Endothelial cell (in vitro differentiated cells): Measurements from ENCODE around the gene SDCCAG8. TPM values are rescaled to one million over a fixed set of nuclear protein-coding genes. Genes with fewer than 3 reads are reported as not detected.

Experiments used
- DNase-seq: peaks from one replicate; pipeline ENCODE4 v3.0.0; 2021; ENCODE audit warnings: low spot score
- H3K27ac Mint-ChIP-seq: one replicate; pipeline ENCODE4 v1.8.0; 2021; ENCODE audit warnings: mixed read lengths, inconsistent platforms; ENCODE audit not compliant: unreplicated experiment
- H3K27me3 Mint-ChIP-seq: one replicate; pipeline ENCODE4 v1.8.0; 2021; ENCODE audit warnings: mild to moderate bottlenecking, moderate library complexity, mixed read lengths, inconsistent platforms; ENCODE audit not compliant: unreplicated experiment
- H3K36me3 Mint-ChIP-seq: one replicate; pipeline ENCODE4 v1.8.0; 2021; ENCODE audit warnings: mild to moderate bottlenecking, low read depth, mixed read lengths, inconsistent platforms; ENCODE audit not compliant: unreplicated experiment
- H3K4me1 Mint-ChIP-seq: one replicate; pipeline ENCODE4 v1.8.0; 2021; ENCODE audit warnings: mild to moderate bottlenecking, mixed read lengths, inconsistent platforms; ENCODE audit not compliant: unreplicated experiment
- H3K4me3 Mint-ChIP-seq: one replicate; pipeline ENCODE4 v1.8.0; 2021; ENCODE audit warnings: mild to moderate bottlenecking, mixed read lengths, inconsistent platforms; ENCODE audit not compliant: unreplicated experiment
- H3K9me3 Mint-ChIP-seq: one replicate; pipeline ENCODE4 v1.8.0; 2021; ENCODE audit warnings: mixed read lengths, inconsistent platforms; ENCODE audit not compliant: unreplicated experiment
- CTCF ChIP-seq: fragments of 200-600 bp; sonication (generic); IDR thresholded peaks from one replicate; pipeline ENCODE4 v1.5.0; 2021; ENCODE audit warnings: antibody characterized with exemption; ENCODE audit not compliant: unreplicated experiment
- total RNA-seq: library from RNA; stranded (reverse); fragmentation: NEBNext Ultra II Directional; extraction: Animal tissue kit (Norgen Biotek cat#: 25700); gene quantifications from one replicate; pipeline ENCODE4 v1.2.1, GENCODE V29; 2021; ENCODE audit not compliant: unreplicated experiment

The SDCCAG8 gene
- total RNA-seq, 1 donor from 2014 or later, result 41.9 TPM

DNA sequence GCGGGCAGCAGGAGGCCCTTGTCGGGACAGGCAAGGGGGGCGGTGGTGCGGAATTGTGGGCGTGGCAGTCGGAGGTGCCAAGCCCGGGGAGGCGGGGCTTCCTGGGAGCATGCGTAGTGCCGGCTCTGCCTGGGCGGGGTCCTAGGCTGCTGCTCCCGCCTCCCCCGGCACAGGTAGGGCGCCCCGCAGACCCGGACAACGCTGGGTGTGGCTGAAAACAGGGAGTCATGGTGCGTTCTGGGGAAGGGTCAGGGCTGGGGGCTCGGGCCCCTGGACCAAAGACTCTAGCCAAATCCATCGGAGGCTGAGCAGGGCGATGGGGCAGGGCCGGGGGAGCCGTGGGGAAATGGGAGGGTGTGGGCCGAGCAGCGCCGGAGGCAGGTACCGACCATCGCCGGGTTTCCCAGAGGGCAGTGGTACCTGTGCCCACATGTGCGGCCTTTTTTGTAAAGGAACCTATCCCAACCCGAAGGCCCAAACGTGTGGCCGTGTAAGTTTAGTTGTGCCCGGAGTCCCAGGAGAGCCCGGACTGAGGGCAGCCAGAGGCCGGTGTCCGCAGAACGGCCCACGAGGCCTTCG, 231.9 kb downstream of the SDCCAG8 start:
- Mint-ChIP-seq H3K4me3 (no peak overlapping the region), H3K4me1 (peaks cover 17% of the 10 kb centered on the region), H3K36me3 (peaks cover 3% of the 10 kb centered on the region), H3K27ac (no peak overlapping the region), H3K9me3 (no peaks in the 10 kb centered on the region), H3K27me3 (peaks cover 10% of the 10 kb centered on the region)
- TF ChIP-seq CTCF, result no peak
- no peak for DNase-seq

DNA sequence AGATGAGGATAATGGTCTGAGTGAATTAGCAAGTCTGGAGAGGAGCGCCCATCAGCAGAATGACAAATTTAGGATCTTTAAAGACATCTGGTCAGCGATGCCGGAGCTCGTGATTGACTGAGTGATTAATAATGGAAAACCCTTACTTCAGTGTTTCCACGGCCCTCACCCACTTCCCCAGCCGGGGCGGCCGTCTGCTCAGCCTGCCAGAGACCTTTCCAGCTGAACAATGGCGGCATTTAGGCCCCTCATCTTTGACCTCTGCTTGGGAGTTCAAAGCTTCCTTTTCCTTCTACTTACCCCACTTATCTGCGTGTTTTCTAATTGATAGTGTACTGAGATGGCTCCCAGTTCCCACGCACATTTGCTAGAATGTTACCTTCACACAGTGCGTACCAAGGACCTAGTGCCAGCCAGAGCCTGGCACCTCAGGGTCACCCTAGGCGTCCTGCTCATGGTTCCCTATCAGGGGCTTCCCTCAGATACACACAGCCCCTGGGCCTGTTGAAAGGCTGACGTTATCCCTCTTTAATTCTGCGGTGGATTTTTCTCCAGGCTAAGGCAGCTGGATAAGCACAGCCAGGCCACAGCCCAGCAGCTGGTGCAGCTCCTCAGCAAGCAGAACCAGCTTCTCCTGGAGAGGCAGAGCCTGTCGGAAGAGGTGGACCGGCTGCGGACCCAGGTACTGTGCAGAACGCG, 232.8 kb downstream of the SDCCAG8 start:
- no peak overlapping the region for H3K4me3 Mint-ChIP-seq
- no peak overlapping the region for H3K27ac Mint-ChIP-seq
- no peak for TF ChIP-seq CTCF
- peaks cover 7% of the 10 kb centered on the region for H3K36me3 Mint-ChIP-seq
- no peaks in the 10 kb centered on the region for H3K9me3 Mint-ChIP-seq
- peaks cover 9% of the 10 kb centered on the region for H3K27me3 Mint-ChIP-seq
- H3K4me1 Mint-ChIP-seq, result peaks cover 22% of the 10 kb centered on the region
- DNase-seq, result no peak

DNA sequence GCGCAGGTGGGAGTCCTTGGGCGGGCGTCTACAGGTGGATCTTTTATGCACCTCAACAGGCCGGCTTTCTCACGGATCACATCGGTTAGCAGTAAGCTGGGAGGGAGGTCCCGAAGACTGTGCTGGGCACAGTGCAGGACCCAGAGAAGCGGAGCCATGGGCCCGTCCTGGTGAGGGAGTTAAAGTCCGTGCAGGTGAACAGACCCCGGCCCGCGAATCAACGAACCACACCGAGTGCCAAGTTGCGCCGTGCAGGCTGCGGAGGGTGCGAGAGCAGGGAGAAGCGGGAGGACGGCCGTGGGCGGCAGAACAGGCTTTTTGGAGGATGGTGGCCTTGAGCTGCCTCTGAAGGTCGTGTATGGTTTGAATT, 233.3 kb downstream of the SDCCAG8 start:
- H3K4me3 Mint-ChIP-seq, result no peak overlapping the region
- H3K27ac Mint-ChIP-seq, result no peak overlapping the region
- peaks cover 8% of the 10 kb centered on the region for H3K36me3 Mint-ChIP-seq
- H3K4me1 Mint-ChIP-seq, result peaks cover 22% of the 10 kb centered on the region
- H3K9me3 Mint-ChIP-seq, result no peaks in the 10 kb centered on the region
- no peak for DNase-seq
- no peak for TF ChIP-seq CTCF
- peaks cover 7% of the 10 kb centered on the region for H3K27me3 Mint-ChIP-seq

DNA sequence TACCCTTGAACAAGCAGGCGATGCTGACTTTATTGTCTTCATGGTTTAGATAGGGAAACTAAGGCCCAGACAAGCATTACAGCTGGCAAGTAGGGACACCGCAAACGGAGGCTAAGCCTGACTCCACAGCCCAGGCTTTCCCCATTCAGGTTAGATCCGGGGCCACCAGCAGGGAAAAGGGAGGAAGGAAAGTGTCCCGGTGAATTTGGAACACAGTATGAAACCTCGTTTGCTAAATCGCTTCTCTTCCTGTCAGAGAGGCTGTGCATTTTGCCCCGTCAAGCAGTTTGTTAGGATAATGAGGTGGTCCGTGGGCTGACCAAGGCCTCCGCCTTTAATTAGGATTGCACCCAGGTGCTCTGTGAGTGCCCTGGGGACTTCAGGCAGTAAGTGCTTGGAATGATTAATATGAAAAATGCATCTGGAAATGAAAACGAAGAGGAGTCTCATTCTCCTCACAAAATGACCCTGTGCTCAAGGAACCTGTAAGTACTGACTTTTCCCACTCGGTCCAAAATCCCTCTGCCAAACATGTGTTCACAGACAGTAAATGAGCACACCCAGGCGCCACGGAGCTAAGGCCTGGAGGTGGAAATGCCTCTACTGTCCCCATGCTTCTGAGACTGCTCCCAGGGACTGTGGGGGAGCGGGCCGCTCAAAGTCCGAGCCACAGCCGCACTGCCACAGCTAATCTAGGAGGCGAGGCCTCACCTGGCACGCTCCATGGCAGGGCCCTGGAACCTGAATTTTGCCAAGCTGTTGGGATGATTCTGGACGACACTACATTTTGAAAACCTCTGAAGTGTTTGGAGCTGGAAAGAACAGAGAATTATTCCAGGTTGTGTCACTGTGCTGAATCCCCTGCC, 234.1 kb downstream of the SDCCAG8 start:
- H3K27ac Mint-ChIP-seq, result no peak overlapping the region
- peaks cover 9% of the 10 kb centered on the region for H3K36me3 Mint-ChIP-seq

More for the DNA sequence above, 234.1 kb downstream of the SDCCAG8 start:
- H3K4me3 Mint-ChIP-seq, result no peak overlapping the region
- no peaks in the 10 kb centered on the region for H3K9me3 Mint-ChIP-seq
- no peak for DNase-seq
- no peak for TF ChIP-seq CTCF
- H3K27me3 Mint-ChIP-seq, result peaks cover 7% of the 10 kb centered on the region
- H3K4me1 Mint-ChIP-seq, result peaks cover 22% of the 10 kb centered on the region
